ENCODE data around the gene ENDOD1. TPM values are rescaled to one million over a fixed set of nuclear protein-coding genes. Genes with fewer than 3 reads are reported as not detected.

The ENDOD1 gene
- total RNA-seq, 6 experiments from 2014 or later, result 23.1 to 27.3 (median 25.3) TPM

DNA sequence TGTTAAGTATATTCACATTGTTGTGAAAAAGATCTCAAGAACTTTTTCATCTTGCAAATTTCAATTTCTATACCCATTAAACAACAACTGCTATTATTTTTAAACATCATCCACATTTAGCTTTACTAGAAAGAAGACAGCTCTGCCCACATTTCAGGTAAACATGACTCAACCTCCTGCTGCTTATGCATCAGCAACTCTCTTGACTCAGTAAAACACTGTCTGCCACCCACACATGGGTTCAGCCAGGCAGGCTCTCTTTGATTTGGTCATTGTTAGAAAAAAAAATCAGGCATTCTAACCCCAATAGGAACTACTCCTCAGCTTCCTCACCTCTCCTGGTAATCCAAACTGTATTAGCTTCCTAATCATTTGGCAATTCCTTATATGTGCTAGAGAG is 5.1 kb upstream of the ENDOD1 start:
- Mint-ChIP-seq H3K36me3 (ENCODE audit: low read depth) (no peaks in the 10 kb centered on the region), H3K27ac (no peak overlapping the region), H3K4me1 (ENCODE audit: low read depth) (0 out of 2 replicates have a peak, but pooled peaks cover 6% of the 10 kb centered on the region), H3K4me3 (no peak overlapping the region), H3K27me3 (ENCODE audit: insufficient read depth) (peaks cover 12% of the 10 kb centered on the region), H3K9me3 (no peaks in the 10 kb centered on the region)
- TF ChIP-seq CTCF (IDR thresholded peaks at IDR 0.05), result no peak
- no peak for DNase-seq

DNA sequence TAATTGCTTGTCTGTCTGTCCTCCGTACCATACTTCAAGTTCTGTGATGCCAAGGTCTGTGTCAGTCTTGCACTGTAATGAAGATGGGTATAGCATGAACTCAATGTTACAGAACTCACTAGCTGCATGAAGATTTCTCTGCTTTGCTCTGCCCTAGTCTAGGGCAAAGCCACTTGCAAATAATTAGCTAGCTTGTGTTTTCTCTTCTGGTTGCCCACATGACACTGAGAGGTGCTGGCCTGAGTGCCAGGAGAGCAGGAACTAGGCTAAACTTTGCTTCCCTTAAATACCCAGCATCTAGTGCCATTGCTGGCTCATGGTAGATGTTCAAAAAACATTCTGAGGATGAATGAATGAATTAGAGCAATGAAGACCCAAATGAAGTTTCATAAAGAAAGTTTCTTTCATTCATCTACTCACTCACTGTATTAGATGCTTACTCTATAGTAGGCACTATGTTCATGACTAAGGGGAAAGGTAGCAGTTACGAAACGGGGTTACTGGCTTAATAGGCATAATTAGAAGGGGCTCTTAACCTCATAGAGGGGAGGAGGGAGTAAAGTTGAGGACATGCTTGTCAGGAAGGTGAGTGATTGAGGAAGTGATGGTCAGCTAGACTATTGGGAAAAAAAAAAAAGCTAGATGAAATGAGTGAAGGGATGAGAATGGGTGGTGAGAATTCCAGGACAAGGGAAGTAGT is 4.4 kb upstream of the ENDOD1 start:
- no peaks in the 10 kb centered on the region for H3K9me3 Mint-ChIP-seq
- H3K27me3 Mint-ChIP-seq (ENCODE audit: insufficient read depth), result peaks cover 12% of the 10 kb centered on the region
- H3K4me1 Mint-ChIP-seq (ENCODE audit: low read depth), result peaks cover 7% of the 10 kb centered on the region
- H3K27ac Mint-ChIP-seq, result no peak overlapping the region
- H3K4me3 Mint-ChIP-seq, result no peak overlapping the region
- no peak for DNase-seq
- TF ChIP-seq CTCF (IDR thresholded peaks at IDR 0.05), result no peak
- H3K36me3 Mint-ChIP-seq (ENCODE audit: low read depth), result no peaks in the 10 kb centered on the region

DNA sequence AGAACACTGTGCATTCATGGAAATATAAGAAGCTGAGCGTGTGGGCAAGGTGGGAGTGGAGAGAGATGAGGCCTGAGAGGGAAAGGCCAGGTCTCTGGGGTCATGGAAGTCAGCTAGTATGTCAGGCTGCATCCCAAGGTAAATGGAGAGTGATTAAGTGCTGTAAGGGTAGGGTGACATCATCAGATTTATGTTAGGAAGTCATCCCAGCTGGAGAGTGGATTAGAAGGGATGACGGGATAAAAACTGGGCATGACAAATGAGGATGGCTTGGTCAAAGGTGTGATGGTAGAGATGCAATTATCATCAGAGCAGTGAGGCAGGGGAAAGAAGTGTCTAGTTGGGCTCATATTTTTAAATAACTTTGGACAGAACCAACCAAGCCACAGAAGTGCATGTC is 3.5 kb upstream of the ENDOD1 start:
- Mint-ChIP-seq H3K9me3 (no peaks in the 10 kb centered on the region), H3K27me3 (ENCODE audit: insufficient read depth) (peaks cover 12% of the 10 kb centered on the region), H3K4me1 (ENCODE audit: low read depth) (peaks cover 16% of the 10 kb centered on the region), H3K4me3 (no peak overlapping the region), H3K36me3 (ENCODE audit: low read depth) (no peaks in the 10 kb centered on the region), H3K27ac (no peak overlapping the region)
- TF ChIP-seq CTCF (IDR thresholded peaks at IDR 0.05), result no peak
- DNase-seq, result no peak

DNA sequence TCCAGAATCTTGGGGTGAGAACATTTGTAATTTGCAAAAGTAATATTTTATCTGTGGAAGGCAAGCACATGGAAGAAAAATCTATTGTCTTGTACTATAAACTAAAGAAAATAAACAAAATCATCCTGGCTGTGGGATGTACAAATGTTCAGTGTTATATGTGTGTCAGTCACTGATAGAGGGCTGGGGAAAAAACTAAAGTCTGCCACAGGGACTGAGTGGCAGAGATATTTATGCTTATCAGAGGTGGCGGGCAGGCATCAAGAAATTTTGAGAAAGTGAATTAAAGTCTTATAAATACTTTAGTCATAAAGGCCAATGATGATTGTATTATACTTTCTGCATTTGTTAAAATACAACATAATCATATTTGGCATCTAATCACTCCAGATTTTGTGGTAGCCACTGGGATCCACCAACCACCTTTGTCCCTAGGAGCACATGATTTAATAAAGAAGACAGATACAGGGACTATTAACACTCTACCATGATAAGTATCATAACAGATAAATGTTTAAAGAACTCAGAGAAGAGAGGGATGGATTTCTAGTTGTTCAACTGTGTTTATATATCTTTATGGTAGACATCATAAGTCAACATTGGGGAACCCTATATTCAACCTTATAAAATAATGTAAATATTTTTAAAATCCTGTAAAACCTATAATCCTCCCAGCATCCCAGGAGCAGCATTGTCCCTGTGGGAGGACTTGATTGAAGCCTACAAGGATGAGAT is 2.6 kb upstream of the ENDOD1 start:
- H3K36me3 Mint-ChIP-seq (ENCODE audit: low read depth), result no peaks in the 10 kb centered on the region

More for the DNA sequence above, 2.6 kb upstream of the ENDOD1 start:
- peaks cover 9% of the 10 kb centered on the region for H3K27me3 Mint-ChIP-seq (ENCODE audit: insufficient read depth)
- H3K9me3 Mint-ChIP-seq, result no peaks in the 10 kb centered on the region
- TF ChIP-seq CTCF (IDR thresholded peaks at IDR 0.05), result no peak
- H3K4me3 Mint-ChIP-seq, result no peak overlapping the region
- no peak for DNase-seq
- H3K4me1 Mint-ChIP-seq (ENCODE audit: low read depth), result peaks cover 24% of the 10 kb centered on the region
- H3K27ac Mint-ChIP-seq, result no peak overlapping the region

Data from HFFc6 (cell line).